Endothelial cell of umbilical vein (primary cell): Measurements from ENCODE around the gene SMOC1.

Experiments used
- CTCF ChIP-seq, 2 donors: IDR thresholded peaks; 1 replicate in 1 of 2; 2 replicates in 1 of 2; pipeline ENCODE4 v1.5.1; 2011; ENCODE audit warnings: low read length in 2 of 2, mild to moderate bottlenecking in 2 of 2, moderate library complexity in 2 of 2, control low read depth in 1 of 2, inconsistent platforms in 1 of 2, low read depth in 1 of 2; ENCODE audit not compliant: insufficient read depth in 1 of 2; ENCODE audit errors: extremely low read depth in 1 of 2
- EZH2 ChIP-seq: IDR thresholded peaks from 2 replicates; pipeline ENCODE4 v1.6.1; 2012; ENCODE audit warnings: borderline replicate concordance, low read depth, mild to moderate bottlenecking, moderate library complexity, low read length, inconsistent platforms; ENCODE audit not compliant: severe bottlenecking
- POLR2A ChIP-seq: IDR thresholded peaks from 2 replicates; pipeline ENCODE4 v1.6.1; 2012; ENCODE audit warnings: low read depth, mild to moderate bottlenecking, control low read depth, low read length
- POLR2AphosphoS5 ChIP-seq: IDR thresholded peaks from 2 replicates; pipeline ENCODE4 v1.6.1; 2012; ENCODE audit warnings: low read depth, mild to moderate bottlenecking, control low read depth, low read length, moderate library complexity; ENCODE audit not compliant: insufficient read depth

GRCh38 chr14:69901113-69901951, 22.1 kb downstream of the SMOC1 start:
- no peak for TF ChIP-seq POLR2AphosphoS5
- no peak for TF ChIP-seq EZH2
- no peak for TF ChIP-seq POLR2A
- no peak for TF ChIP-seq CTCF (IDR thresholded peaks at IDR 0.05; ENCODE audit: extremely low read depth in 1 of 2, insufficient read depth in 1 of 2, low read depth in 1 of 2, low read length in 2 of 2)
